Panc1 (cell line): ENCODE measurements around the gene CD46. TPM values are rescaled to one million over a fixed set of nuclear protein-coding genes. Genes with fewer than 3 reads are reported as not detected.
"Not testable (repeated sequence)": the region's sequence is repeated elsewhere in the genome, so short reads cannot be mapped to it uniquely, and the experiment has no call there.

Experiments
- ATAC-seq: fragments of 200-7000 bp; cut with Tn5 transposase; 2 replicates; pipeline ENCODE4 v1.9.1; 2020; ENCODE audit warnings: mild to moderate bottlenecking, moderate library complexity
- BruUV-seq: library from RNA; stranded (reverse); fragments of 400-500 nt; replicated peaks from 2 replicates; lab custom pipeline; 2021; lab: Mats Ljungman, UMichigan
- CTCF ChIA-PET: fragments of 300-600 bp; sonication (Branson Sonifier 250); formaldehyde crosslinking; loops from one replicate; lab custom pipeline; 2022; ENCODE audit warnings: antibody characterized with exemption; lab: Charles Lee
- POLR2A ChIA-PET: fragments of 300-600 bp; sonication (Branson Sonifier 250); formaldehyde crosslinking; loops from one replicate; lab custom pipeline; 2022; ENCODE audit warnings: antibody characterized with exemption; lab: Charles Lee
- DNase-seq: peaks from one replicate; pipeline ENCODE4 v3.0.0-alpha.2; 2010; ENCODE audit warnings: low read depth, low spot score
- H3K27ac ChIP-seq: 2 replicates; pipeline ENCODE4 v1.5.1; 2011; ENCODE audit warnings: mild to moderate bottlenecking, low read length, inconsistent platforms
- H3K27me3 ChIP-seq: fragments of 200-500 bp; sonication (Bioruptor generic); 2 replicates; pipeline ENCODE4 v1.6.0; 2014; ENCODE audit warnings: low read length, inconsistent platforms; ENCODE audit not compliant: control insufficient read depth, insufficient read depth
- H3K36me3 ChIP-seq: fragments of 200-500 bp; sonication (Bioruptor generic); 2 replicates; pipeline ENCODE4 v1.5.1; 2014; ENCODE audit warnings: inconsistent platforms, mild to moderate bottlenecking, low read length, moderate library complexity; ENCODE audit not compliant: control insufficient read depth, insufficient read depth
- H3K4me1 ChIP-seq: 2 replicates; pipeline ENCODE4 v1.5.1; 2011; ENCODE audit warnings: inconsistent platforms, mild to moderate bottlenecking, low read length, moderate library complexity; ENCODE audit not compliant: control insufficient read depth, insufficient read depth
- H3K4me3 ChIP-seq, 2 experiments: 2 replicates each; pipeline ENCODE4 v1.5.1; 2011 to 2012; ENCODE audit warnings: low read depth in 2 of 2, low read length in 2 of 2, mild to moderate bottlenecking in 2 of 2, inconsistent platforms in 1 of 2, moderate library complexity in 1 of 2
- H3K9me3 ChIP-seq: fragments of 200-500 bp; sonication (Bioruptor generic); 2 replicates; pipeline ENCODE4 v1.5.1; 2014; ENCODE audit warnings: low read depth, mild to moderate bottlenecking, inconsistent platforms, low read length, moderate library complexity; ENCODE audit not compliant: control insufficient read depth, insufficient read depth
- CTCF ChIP-seq: fragments of 450-650 bp; IDR thresholded peaks from 2 replicates; pipeline ENCODE4 v1.5.1; 2017; ENCODE audit warnings: mild to moderate bottlenecking
- POLR2AphosphoS5 ChIP-seq: IDR thresholded peaks from 2 replicates; pipeline ENCODE4 v1.6.1; 2012; ENCODE audit warnings: mild to moderate bottlenecking, low read depth, low read length, moderate library complexity
- REST ChIP-seq, 2 experiments: IDR thresholded peaks; 2 replicates each; pipeline ENCODE4 v1.6.1; 2011 to 2012; ENCODE audit warnings: low read depth in 2 of 2, control low read depth in 1 of 2, low read length in 1 of 2, mild to moderate bottlenecking in 1 of 2, moderate library complexity in 1 of 2; ENCODE audit not compliant: insufficient read depth in 1 of 2
- SIN3A ChIP-seq: IDR thresholded peaks from 2 replicates; pipeline ENCODE4 v1.6.1; 2012; ENCODE audit warnings: low read depth, mild to moderate bottlenecking, low read length, moderate library complexity, borderline replicate concordance; ENCODE audit not compliant: insufficient read depth
- TCF7L2 ChIP-seq: IDR thresholded peaks from 2 replicates; pipeline ENCODE4 v1.6.1; 2011; ENCODE audit warnings: mild to moderate bottlenecking, low read depth, low read length, inconsistent platforms
- in situ Hi-C: cut with HindIII; loops from 2 replicates; pipeline ENCODE4 v1.10.0; 2016; ENCODE audit warnings: low sequenced_read_pairs, low pct_unique_long_range_greater_than_20kb
- intact Hi-C: fragments of 100-400 bp; cut with micrococcal nuclease; formaldehyde crosslinking; loops from one replicate; pipeline ENCODE4 v1.10.0; 2022; ENCODE audit not compliant: unreplicated experiment
- total RNA-seq: library from RNA; stranded (reverse); gene quantifications from one replicate; pipeline ENCODE4 v1.2.1, GENCODE V29; 2021; ENCODE audit not compliant: unreplicated experiment

Gene CD46
- total RNA-seq, 1 experiment from 2014 or later, result 128 TPM

DNA sequence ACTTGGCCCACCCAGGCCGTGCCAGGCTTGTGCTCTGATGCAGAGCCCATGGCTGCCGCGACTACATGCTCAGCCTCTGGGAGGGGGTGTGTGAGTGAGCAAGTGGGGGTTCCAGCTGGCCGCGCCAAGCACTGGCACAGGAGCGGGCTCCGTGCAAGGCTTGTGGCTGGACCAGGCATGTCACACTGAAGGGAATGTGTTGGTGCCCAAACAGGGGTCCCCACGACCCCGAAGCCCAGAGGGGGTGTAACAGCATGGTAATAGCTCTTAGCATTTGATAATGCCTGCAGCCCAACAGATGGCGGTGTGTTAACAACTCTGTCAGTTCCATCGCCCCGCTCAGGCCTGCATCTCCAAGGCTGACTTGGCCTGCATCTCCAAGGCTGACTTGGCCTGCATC lies 38.3 kb upstream of the CD46 start:
- no peaks in the 10 kb centered on the region for H3K4me1 ChIP-seq
- no peaks in the 10 kb centered on the region for H3K27me3 ChIP-seq
- DNase-seq (no peak), ATAC-seq (no peak)
- H3K27ac ChIP-seq, result no peak overlapping the region
- ChIA-PET CTCF (no interaction called here), POLR2A (no interaction called here)
- H3K4me3 ChIP-seq, result no peak overlapping the region
- no TSS peak for BruUV-seq
- intact Hi-C loops (no loop called here), in situ Hi-C loops (no loop called here)
- H3K9me3 ChIP-seq, result no peaks in the 10 kb centered on the region
- TF ChIP-seq POLR2AphosphoS5 (no peak), CTCF (no peak)
- no peaks in the 10 kb centered on the region for H3K36me3 ChIP-seq

GRCh38 chr1:207719234-207719633 lies 32.6 kb upstream of the CD46 start:
- Histone ChIP-seq H3K36me3 (no peaks in the 10 kb centered on the region), H3K4me3 (no peak overlapping the region), H3K27me3 (no peaks in the 10 kb centered on the region), H3K27ac (no peak overlapping the region), H3K4me1 (no peaks in the 10 kb centered on the region), H3K9me3 (no peaks in the 10 kb centered on the region)
- no TSS peak for BruUV-seq
- in situ Hi-C loops (no loop called here), intact Hi-C loops (no loop called here)
- ChIA-PET CTCF (no interaction called here), POLR2A (no interaction called here)
- TF ChIP-seq POLR2AphosphoS5 (no peak), REST (IDR thresholded peaks at IDR 0.05; ENCODE audit: insufficient read depth in 1 of 2, low read depth in 2 of 2, low read length in 1 of 2) (no peak), TCF7L2 (no peak), SIN3A (no peak), CTCF (no peak)
- no peak for ATAC-seq
- no peak for DNase-seq

DNA sequence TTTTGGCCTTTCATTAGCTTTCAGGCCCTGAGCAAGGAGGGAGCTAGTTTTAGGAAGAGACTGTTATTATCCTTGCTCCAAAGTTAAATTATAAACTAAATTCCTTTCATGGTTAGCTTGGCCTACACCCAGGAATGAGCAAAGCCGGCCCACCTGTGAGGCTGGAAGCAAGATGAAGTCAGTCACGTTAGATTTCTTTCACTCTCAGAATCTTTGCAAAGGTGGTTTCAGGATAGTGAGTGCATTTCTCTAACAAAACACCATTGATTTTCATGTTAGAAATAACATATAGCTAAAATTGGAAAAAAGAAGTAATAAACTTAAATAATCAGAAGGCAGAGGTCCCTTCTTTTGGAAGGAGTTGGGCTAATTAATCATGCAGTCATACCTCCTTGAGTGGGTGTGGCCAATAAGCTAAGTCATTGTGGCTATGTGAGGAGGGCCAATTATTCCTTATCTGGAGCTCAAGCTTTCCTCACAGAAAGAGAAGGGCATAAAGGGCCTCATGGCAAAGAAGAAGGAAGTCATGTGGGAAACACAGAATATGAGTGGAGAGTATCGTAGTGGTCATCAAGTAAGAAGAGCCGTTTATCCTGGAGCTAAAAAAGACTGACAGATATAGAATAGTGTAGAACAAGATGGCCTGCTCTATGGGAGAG lies 23.5 kb upstream of the CD46 start:
- H3K4me3 ChIP-seq, H3K4me1 ChIP-seq, ATAC-seq, H3K27me3 ChIP-seq, H3K9me3 ChIP-seq, in situ Hi-C loops, H3K36me3 ChIP-seq, BruUV-seq, intact Hi-C loops, H3K27ac ChIP-seq, DNase-seq: not testable (repeated sequence)
- POLR2A ChIA-PET, result interaction anchor here (0.6 kb wide), 1 partner anchor 246 kb away, joined by 4 read pairs; no protein-coding TSS in a partner anchor
- CTCF ChIA-PET, result interaction anchor here (0.7 kb wide), 1 partner anchor 108 kb away, joined by 4 read pairs; no protein-coding TSS in a partner anchor

DNA sequence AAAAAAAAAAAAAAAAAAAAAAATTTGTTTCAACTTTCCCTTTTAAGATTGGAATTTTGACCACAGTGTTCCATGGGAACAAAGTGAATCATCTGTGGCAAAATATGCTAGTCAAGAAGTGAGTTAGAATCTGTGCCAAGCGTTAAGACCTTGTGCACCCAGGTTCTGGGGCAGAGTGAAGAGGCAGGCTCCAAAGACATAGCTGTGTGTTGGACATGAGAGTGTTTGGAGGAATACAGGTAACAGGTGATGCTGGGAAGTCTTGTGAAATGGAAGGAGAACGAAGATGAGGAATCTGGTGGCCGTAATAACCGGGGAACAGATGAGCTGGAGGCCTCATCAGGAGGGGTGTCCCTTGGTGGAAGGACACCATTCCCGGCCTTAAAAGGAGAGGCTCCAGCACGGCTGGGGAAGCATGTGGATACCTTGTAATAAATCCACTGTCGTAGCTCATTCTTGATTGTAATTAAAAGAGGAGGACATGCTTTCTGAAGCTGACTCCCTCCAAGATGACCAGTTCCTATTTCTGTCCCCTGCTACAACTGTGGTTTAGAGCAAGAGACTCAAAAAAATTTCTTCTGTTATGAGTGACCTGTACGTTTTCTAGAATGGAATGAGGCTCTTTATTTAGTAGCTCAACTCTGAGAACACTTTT lies 14.2 kb upstream of the CD46 start:
- intact Hi-C loops, H3K4me1 ChIP-seq, H3K9me3 ChIP-seq, POLR2A ChIA-PET, in situ Hi-C loops, CTCF ChIA-PET, BruUV-seq, H3K27me3 ChIP-seq, H3K4me3 ChIP-seq, H3K36me3 ChIP-seq, ATAC-seq, DNase-seq, H3K27ac ChIP-seq: not testable (repeated sequence)
